ENCODE measurements around the gene MRPL53.
"Not testable (repeated sequence)": the region's sequence is repeated elsewhere in the genome, so short reads cannot be mapped to it uniquely, and the experiment has no call there.

DNA sequence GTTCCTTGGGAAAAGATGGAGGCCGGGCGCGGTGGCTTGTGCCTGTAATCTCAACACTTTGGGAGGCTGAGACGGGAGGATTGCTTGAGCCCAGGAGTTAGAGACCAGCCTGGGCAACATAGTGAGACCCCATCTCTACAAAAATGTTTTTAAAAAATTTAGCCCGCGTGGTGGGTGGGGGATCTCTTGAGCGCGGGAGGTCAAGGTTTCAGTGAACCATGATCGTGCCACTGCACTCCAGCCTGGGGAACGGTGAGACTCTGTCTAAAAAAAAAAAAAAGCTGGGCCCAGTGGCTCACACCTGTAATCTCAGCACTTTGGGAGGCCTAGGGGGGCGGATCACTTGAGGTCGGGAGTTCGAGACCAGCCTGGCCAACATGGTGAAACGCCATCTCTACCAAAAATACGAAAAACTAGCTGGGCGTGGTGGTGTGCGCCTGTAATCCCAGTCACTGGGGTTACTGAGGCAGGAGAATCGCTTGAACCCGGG lies 11.2 kb upstream of the MRPL53 start:
- TF ChIP-seq MAX (IDR thresholded peaks at IDR 0.05); CTCF (IDR thresholded peaks at IDR 0.05; ENCODE audit: low read depth, low read length, missing input control); FOXA2 (IDR thresholded peaks at IDR 0.05); SP1 (IDR thresholded peaks at IDR 0.05); RXRA (IDR thresholded peaks at IDR 0.05); HNF4A (conservative IDR thresholded peaks at IDR 0.05); YY1 (IDR thresholded peaks at IDR 0.05): not testable (repeated sequence)
- TF ChIP-seq, protein P1, sequence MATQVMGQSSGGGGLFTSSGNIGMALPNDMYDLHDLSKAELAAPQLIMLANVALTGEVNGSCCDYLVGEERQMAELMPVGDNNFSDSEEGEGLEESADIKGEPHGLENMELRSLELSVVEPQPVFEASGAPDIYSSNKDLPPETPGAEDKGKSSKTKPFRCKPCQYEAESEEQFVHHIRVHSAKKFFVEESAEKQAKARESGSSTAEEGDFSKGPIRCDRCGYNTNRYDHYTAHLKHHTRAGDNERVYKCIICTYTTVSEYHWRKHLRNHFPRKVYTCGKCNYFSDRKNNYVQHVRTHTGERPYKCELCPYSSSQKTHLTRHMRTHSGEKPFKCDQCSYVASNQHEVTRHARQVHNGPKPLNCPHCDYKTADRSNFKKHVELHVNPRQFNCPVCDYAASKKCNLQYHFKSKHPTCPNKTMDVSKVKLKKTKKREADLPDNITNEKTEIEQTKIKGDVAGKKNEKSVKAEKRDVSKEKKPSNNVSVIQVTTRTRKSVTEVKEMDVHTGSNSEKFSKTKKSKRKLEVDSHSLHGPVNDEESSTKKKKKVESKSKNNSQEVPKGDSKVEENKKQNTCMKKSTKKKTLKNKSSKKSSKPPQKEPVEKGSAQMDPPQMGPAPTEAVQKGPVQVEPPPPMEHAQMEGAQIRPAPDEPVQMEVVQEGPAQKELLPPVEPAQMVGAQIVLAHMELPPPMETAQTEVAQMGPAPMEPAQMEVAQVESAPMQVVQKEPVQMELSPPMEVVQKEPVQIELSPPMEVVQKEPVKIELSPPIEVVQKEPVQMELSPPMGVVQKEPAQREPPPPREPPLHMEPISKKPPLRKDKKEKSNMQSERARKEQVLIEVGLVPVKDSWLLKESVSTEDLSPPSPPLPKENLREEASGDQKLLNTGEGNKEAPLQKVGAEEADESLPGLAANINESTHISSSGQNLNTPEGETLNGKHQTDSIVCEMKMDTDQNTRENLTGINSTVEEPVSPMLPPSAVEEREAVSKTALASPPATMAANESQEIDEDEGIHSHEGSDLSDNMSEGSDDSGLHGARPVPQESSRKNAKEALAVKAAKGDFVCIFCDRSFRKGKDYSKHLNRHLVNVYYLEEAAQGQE (IDR thresholded peaks at IDR 0.05): not testable (repeated sequence)
